ENCODE measurements around the gene FAM177B. TPM values are rescaled to one million over a fixed set of nuclear protein-coding genes. Genes with fewer than 3 reads are reported as not detected.
"Not testable (repeated sequence)": the region's sequence is repeated elsewhere in the genome, so short reads cannot be mapped to it uniquely, and the experiment has no call there.

Gene FAM177B
- total and polyA plus RNA-seq, 2 donors (not counting 1 experiment from before 2014, with no cell fraction given) = not detected

- Histone ChIP-seq H3K4me2 (ENCODE audit: extremely low read depth, insufficient read depth, low read length) (no peak overlapping the region), H3K27me3 (ENCODE audit: control insufficient read depth, insufficient read depth, low read length) (no peaks in the 10 kb centered on the region), H4K20me1 (ENCODE audit: control insufficient read depth, extremely low read depth, insufficient read depth, low read length) (no peaks in the 10 kb centered on the region), H3K9ac (ENCODE audit: insufficient read depth, low read length) (no peak overlapping the region), H3K4me1 (ENCODE audit: control insufficient read depth, extremely low read depth, insufficient read depth, low read length) (no peaks in the 10 kb centered on the region), H3K27ac (ENCODE audit: insufficient read depth, low read length) (no peak overlapping the region), H3K4me3 (replicated peaks in 1 of 4; ENCODE audit: control extremely low read depth in 1 of 4, insufficient read depth in 1 of 4, low read depth in 3 of 4, low read length in 4 of 4) (no peak overlapping the region), H3K79me2 (ENCODE audit: control insufficient read depth, insufficient read depth, low read length) (no peaks in the 10 kb centered on the region), H2AFZ (ENCODE audit: low read length) (no peak overlapping the region), H3K9me3 (ENCODE audit: control insufficient read depth, insufficient read depth, low read depth, low read length) (no peaks in the 10 kb centered on the region), H3K36me3 (ENCODE audit: control insufficient read depth, insufficient read depth, low read length) (no peaks in the 10 kb centered on the region)
- DNase-seq (ENCODE audit: low read depth in 2 of 2) = no peak
- TF ChIP-seq CTCF (conservative IDR thresholded peaks at IDR 0.05 in 1 of 2, IDR thresholded peaks at IDR 0.05 in 1 of 2; ENCODE audit: low read depth in 1 of 2, low read length in 2 of 2) (no peak), EZH2 (IDR thresholded peaks at IDR 0.05; ENCODE audit: low read length, missing control alignments) (no peak)
These were observed 24.1 kb downstream of the FAM177B start for GRCh38 chr1:222761083-222761482.

- not testable (repeated sequence) for H4K20me1 ChIP-seq (ENCODE audit: control insufficient read depth, extremely low read depth, insufficient read depth, low read length); H3K79me2 ChIP-seq (ENCODE audit: control insufficient read depth, insufficient read depth, low read length); DNase-seq (ENCODE audit: low read depth in 2 of 2); H3K4me3 ChIP-seq (replicated peaks in 1 of 4; ENCODE audit: control extremely low read depth in 1 of 4, insufficient read depth in 1 of 4, low read depth in 3 of 4, low read length in 4 of 4); H3K9me3 ChIP-seq (ENCODE audit: control insufficient read depth, insufficient read depth, low read depth, low read length); H3K27me3 ChIP-seq (ENCODE audit: control insufficient read depth, insufficient read depth, low read length); H3K4me1 ChIP-seq (ENCODE audit: control insufficient read depth, extremely low read depth, insufficient read depth, low read length); H3K9ac ChIP-seq (ENCODE audit: insufficient read depth, low read length); H3K27ac ChIP-seq (ENCODE audit: insufficient read depth, low read length); H2AFZ ChIP-seq (ENCODE audit: low read length); H3K36me3 ChIP-seq (ENCODE audit: control insufficient read depth, insufficient read depth, low read length); H3K4me2 ChIP-seq (ENCODE audit: extremely low read depth, insufficient read depth, low read length)
These were observed 25.2 kb downstream of the FAM177B start for GRCh38 chr1:222762178-222762577.

GRCh38 chr1:222767152-222767571 lies 30.2 kb downstream of the FAM177B start:
- H3K4me3 ChIP-seq (replicated peaks in 1 of 4; ENCODE audit: control extremely low read depth in 1 of 4, insufficient read depth in 1 of 4, low read depth in 3 of 4, low read length in 4 of 4) = no peak overlapping the region
- no peak for DNase-seq (ENCODE audit: low read depth in 2 of 2)
- H3K9me3 ChIP-seq (ENCODE audit: control insufficient read depth, insufficient read depth, low read depth, low read length) = no peaks in the 10 kb centered on the region
- no peak overlapping the region for H3K9ac ChIP-seq (ENCODE audit: insufficient read depth, low read length)
- no peaks in the 10 kb centered on the region for H3K36me3 ChIP-seq (ENCODE audit: control insufficient read depth, insufficient read depth, low read length)
- no peaks in the 10 kb centered on the region for H3K4me1 ChIP-seq (ENCODE audit: control insufficient read depth, extremely low read depth, insufficient read depth, low read length)
- H3K4me2 ChIP-seq (ENCODE audit: extremely low read depth, insufficient read depth, low read length) = no peak overlapping the region
- no peak overlapping the region for H2AFZ ChIP-seq (ENCODE audit: low read length)
- no peaks in the 10 kb centered on the region for H3K27me3 ChIP-seq (ENCODE audit: control insufficient read depth, insufficient read depth, low read length)
- no peaks in the 10 kb centered on the region for H4K20me1 ChIP-seq (ENCODE audit: control insufficient read depth, extremely low read depth, insufficient read depth, low read length)
- no peak overlapping the region for H3K27ac ChIP-seq (ENCODE audit: insufficient read depth, low read length)
- no peak for TF ChIP-seq EZH2 (IDR thresholded peaks at IDR 0.05; ENCODE audit: low read length, missing control alignments)
- no peak for TF ChIP-seq CTCF (conservative IDR thresholded peaks at IDR 0.05 in 1 of 2, IDR thresholded peaks at IDR 0.05 in 1 of 2; ENCODE audit: low read depth in 1 of 2, low read length in 2 of 2)
- no peaks in the 10 kb centered on the region for H3K79me2 ChIP-seq (ENCODE audit: control insufficient read depth, insufficient read depth, low read length)

Data from fibroblast of lung (primary cell).